ENCODE results near the gene IPMK. TPM values are rescaled to one million over a fixed set of nuclear protein-coding genes. Genes with fewer than 3 reads are reported as not detected.
A peak's percentile ranks its signal among the peaks of the same experiment; 100 is the strongest.

Gene IPMK
- total and polyA plus RNA-seq, 9 of the 15 experiments (the other 6 are each of a cell fraction or from before 2014, with no cell fraction given): 0.98 to 4.4 (median 2.7) TPM

DNA sequence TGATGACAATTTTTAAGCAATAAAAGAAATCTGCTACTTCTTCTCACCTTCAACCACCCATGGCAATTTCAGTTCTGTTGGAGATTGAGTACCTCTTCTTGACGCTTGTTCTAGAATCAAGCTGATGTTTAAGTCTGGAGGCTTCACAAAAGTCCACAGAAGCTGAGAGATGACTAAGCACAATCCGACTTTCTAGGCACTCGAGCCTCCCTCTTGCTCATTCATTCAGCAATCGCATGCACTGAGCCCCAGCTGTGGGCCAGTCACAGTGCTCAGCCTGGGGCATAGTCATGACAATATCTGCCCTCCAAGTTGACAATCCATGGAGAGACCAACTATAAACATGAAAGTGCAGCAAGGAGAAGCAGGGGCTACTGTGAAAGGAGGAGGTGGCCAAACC, 103.2 kb downstream of the IPMK start:
- H3K9me3 ChIP-seq (replicated peaks; ENCODE audit: control insufficient read depth, insufficient read depth, low read depth, low read length): no peaks in the 10 kb centered on the region
- H4K20me1 ChIP-seq (replicated peaks; ENCODE audit: control insufficient read depth, insufficient read depth, low read length): no peaks in the 10 kb centered on the region
- H3K4me3 ChIP-seq: no peak overlapping the region
- FAIRE-seq (no peak), ATAC-seq (peak; percentile 57), DNase-seq (ENCODE audit: extremely low read depth in 1 of 4, low spot score in 3 of 4) (no peak)
- H3K79me2 ChIP-seq (ENCODE audit: control insufficient read depth, insufficient read depth, low read length): no peaks in the 10 kb centered on the region
- ChIA-PET POLR2A (interaction anchor here (0.6 to 0.8 kb wide), 2 partner anchors 102 to 229 kb away, joined by 3 read pairs; no protein-coding TSS in a partner anchor), CTCF (ENCODE audit: low intra/inter-chr PET ratio) (no interaction called here)
- WGBS (ENCODE audit: insufficient coverage, low coverage, missing lambda C conversion rate): 7% methylated on average over 4 of the region's 4 CpGs
- H3K27me3 ChIP-seq (ENCODE audit: control insufficient read depth in 2 of 2, insufficient read depth in 2 of 2, low read length in 2 of 2): no peaks in the 10 kb centered on the region
- H3K36me3 ChIP-seq (ENCODE audit: control insufficient read depth, insufficient read depth, low read length): no peaks in the 10 kb centered on the region
- BruUV-seq (replicated peaks): no TSS peak
- no peak overlapping the region for H3K9ac ChIP-seq (ENCODE audit: insufficient read depth in 1 of 2, low read depth in 2 of 2, low read length in 2 of 2)
- intact Hi-C loops (cut with micrococcal nuclease): no loop called here
- TF ChIP-seq NFATC3 (IDR thresholded peaks at IDR 0.05) (no peak), ZNF316 (IDR thresholded peaks at IDR 0.05) (peak; percentile 64), C11orf30 (IDR thresholded peaks at IDR 0.05; ENCODE audit: low read depth) (peak; percentile 56), NFE2 (IDR thresholded peaks at IDR 0.05; ENCODE audit: low read depth) (peak; percentile 62; the same call in 1 of the 2 replicates), MAFK (IDR thresholded peaks at IDR 0.05; ENCODE audit: low read length) (0 out of 2 replicates have a peak, but pooled peaks have one; percentile 35), NFE2L1 (tag; IDR thresholded peaks at IDR 0.05; ENCODE audit: borderline replicate concordance, low read depth) (peak; percentile 53), ETV5 (CRISPR knock-in tag; IDR thresholded peaks at IDR 0.05; ENCODE audit: low read depth) (no peak), MAFG (tag; conservative IDR thresholded peaks at IDR 0.05) (peak; percentile 75)
- TF ChIP-seq, protein P1, sequence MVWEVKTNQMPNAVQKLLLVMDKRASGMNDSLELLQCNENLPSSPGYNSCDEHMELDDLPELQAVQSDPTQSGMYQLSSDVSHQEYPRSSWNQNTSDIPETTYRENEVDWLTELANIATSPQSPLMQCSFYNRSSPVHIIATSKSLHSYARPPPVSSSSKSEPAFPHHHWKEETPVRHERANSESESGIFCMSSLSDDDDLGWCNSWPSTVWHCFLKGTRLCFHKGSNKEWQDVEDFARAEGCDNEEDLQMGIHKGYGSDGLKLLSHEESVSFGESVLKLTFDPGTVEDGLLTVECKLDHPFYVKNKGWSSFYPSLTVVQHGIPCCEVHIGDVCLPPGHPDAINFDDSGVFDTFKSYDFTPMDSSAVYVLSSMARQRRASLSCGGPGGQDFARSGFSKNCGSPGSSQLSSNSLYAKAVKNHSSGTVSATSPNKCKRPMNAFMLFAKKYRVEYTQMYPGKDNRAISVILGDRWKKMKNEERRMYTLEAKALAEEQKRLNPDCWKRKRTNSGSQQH (CRISPR knock-in tag; IDR thresholded peaks at IDR 0.05): no peak
- TF ChIP-seq, protein P2, sequence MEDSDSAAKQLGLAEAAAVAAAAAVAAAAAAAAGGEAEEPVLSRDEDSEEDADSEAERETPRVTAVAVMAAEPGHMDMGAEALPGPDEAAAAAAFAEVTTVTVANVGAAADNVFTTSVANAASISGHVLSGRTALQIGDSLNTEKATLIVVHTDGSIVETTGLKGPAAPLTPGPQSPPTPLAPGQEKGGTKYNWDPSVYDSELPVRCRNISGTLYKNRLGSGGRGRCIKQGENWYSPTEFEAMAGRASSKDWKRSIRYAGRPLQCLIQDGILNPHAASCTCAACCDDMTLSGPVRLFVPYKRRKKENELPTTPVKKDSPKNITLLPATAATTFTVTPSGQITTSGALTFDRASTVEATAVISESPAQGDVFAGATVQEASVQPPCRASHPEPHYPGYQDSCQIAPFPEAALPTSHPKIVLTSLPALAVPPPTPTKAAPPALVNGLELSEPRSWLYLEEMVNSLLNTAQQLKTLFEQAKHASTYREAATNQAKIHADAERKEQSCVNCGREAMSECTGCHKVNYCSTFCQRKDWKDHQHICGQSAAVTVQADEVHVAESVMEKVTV (CRISPR knock-in tag; IDR thresholded peaks at IDR 0.05): no peak
- no peaks in the 10 kb centered on the region; a peak in 1 of 5 replicates for H3K4me1 ChIP-seq (replicated peaks in 1 of 2; ENCODE audit: control insufficient read depth in 2 of 2, insufficient read depth in 2 of 2, low read length in 2 of 2)
- H3K27ac ChIP-seq (ENCODE audit: extremely low read depth, low read depth, low read length): no peak overlapping the region
- in situ Hi-C loops (cut with MboI): loop anchor here (25.0 kb wide), 1 partner anchor 827 kb away; no protein-coding TSS in a partner anchor
- H3K9me1 ChIP-seq (ENCODE audit: control insufficient read depth, insufficient read depth, low read length): no peaks in the 10 kb centered on the region
- H3K4me2 ChIP-seq (ENCODE audit: insufficient read depth, low read length): no peak overlapping the region
- no peak overlapping the region; the same call in 1 of the 2 replicates for H2AFZ ChIP-seq (ENCODE audit: low read depth, low read length)
